SKM-1 (cell line): ENCODE measurements around the gene TEAD1.

Experiments used
- DNase-seq: peaks from one replicate; lab custom pipeline; 2025; ENCODE audit not compliant: unreplicated experiment; lab: John Stamatoyannopoulos, UW

Gene TEAD1

GRCh38 chr11:12685229-12685628 lies 11.0 kb downstream of the TEAD1 start:
- no peak for DNase-seq

- no peak for DNase-seq
Observed at GRCh38 chr11:12686246-12687060, 12.2 kb downstream of the TEAD1 start.

- no peak for DNase-seq
Observed at GRCh38 chr11:12687216-12687623, 13.0 kb downstream of the TEAD1 start.

GRCh38 chr11:12687740-12688139 lies 13.5 kb downstream of the TEAD1 start:
- DNase-seq: no peak

- no peak for DNase-seq
Observed at GRCh38 chr11:12689029-12689755, 15.0 kb downstream of the TEAD1 start.

- DNase-seq: no peak
Observed at GRCh38 chr11:12690663-12691062, 16.4 kb downstream of the TEAD1 start.

GRCh38 chr11:12691473-12691872 lies 17.3 kb downstream of the TEAD1 start:
- no peak for DNase-seq

- no peak for DNase-seq
Observed at GRCh38 chr11:12692229-12693075, 18.2 kb downstream of the TEAD1 start.

GRCh38 chr11:12693094-12693478 lies 18.9 kb downstream of the TEAD1 start:
- DNase-seq: no peak

- no peak for DNase-seq
Observed at GRCh38 chr11:12693479-12694182, 19.4 kb downstream of the TEAD1 start.

GRCh38 chr11:12694183-12694531 lies 19.9 kb downstream of the TEAD1 start:
- no peak for DNase-seq

GRCh38 chr11:12695221-12695794 lies 21.1 kb downstream of the TEAD1 start:
- DNase-seq: no peak

- no peak for DNase-seq
Observed at GRCh38 chr11:12695873-12696272, 21.7 kb downstream of the TEAD1 start.

- no peak for DNase-seq
Observed at GRCh38 chr11:12696911-12697581, 22.8 kb downstream of the TEAD1 start.

GRCh38 chr11:12698048-12698447 lies 23.8 kb downstream of the TEAD1 start:
- no peak for DNase-seq

- DNase-seq: no peak
Observed at GRCh38 chr11:12701811-12702592, 27.8 kb downstream of the TEAD1 start.

GRCh38 chr11:12702999-12703453 lies 28.8 kb downstream of the TEAD1 start:
- DNase-seq: no peak

- DNase-seq: no peak
Observed at GRCh38 chr11:12704049-12704448, 29.8 kb downstream of the TEAD1 start.

GRCh38 chr11:12705874-12706273 lies 31.7 kb downstream of the TEAD1 start:
- no peak for DNase-seq
